Liver (tissue), 3 donors: ENCODE measurements around the gene INPP5B.

Experiments
- GABPA ChIP-seq, 2 donors: IDR thresholded peaks in 1 of 2; conservative IDR thresholded peaks in 1 of 2; 2 replicates each; pipeline ENCODE4 v1.6.1; 2016; ENCODE audit warnings: antibody characterized with exemption in 2 of 2, mild to moderate bottlenecking in 1 of 2, moderate library complexity in 1 of 2
- RAD21 ChIP-seq, 2 donors: IDR thresholded peaks; 2 replicates each; pipeline ENCODE4 v1.6.1; 2016; ENCODE audit warnings: antibody characterized with exemption in 2 of 2, mild to moderate bottlenecking in 2 of 2
- TAF1 ChIP-seq: conservative IDR thresholded peaks from 2 replicates; pipeline ENCODE4 v1.6.1; 2016; ENCODE audit warnings: antibody characterized with exemption, mild to moderate bottlenecking
- YY1 ChIP-seq: IDR thresholded peaks from 2 replicates; pipeline ENCODE4 v1.6.1; 2016; ENCODE audit warnings: antibody characterized with exemption, mild to moderate bottlenecking
- TF ChIP-seq, protein P1 (sequence below): fragments of 150-350 bp; IDR thresholded peaks from 2 replicates; pipeline ENCODE4 v1.5.1; 2017; ENCODE audit warnings: improper control_type of control experiment, low read depth, low read length; ENCODE audit not compliant: missing input control
- TF ChIP-seq, protein P2 (sequence below): IDR thresholded peaks from 2 replicates; pipeline ENCODE4 v1.6.1; 2016; ENCODE audit warnings: antibody characterized with exemption, mild to moderate bottlenecking
- donor health status: healthy.
- donor health status: healthy.

DNA sequence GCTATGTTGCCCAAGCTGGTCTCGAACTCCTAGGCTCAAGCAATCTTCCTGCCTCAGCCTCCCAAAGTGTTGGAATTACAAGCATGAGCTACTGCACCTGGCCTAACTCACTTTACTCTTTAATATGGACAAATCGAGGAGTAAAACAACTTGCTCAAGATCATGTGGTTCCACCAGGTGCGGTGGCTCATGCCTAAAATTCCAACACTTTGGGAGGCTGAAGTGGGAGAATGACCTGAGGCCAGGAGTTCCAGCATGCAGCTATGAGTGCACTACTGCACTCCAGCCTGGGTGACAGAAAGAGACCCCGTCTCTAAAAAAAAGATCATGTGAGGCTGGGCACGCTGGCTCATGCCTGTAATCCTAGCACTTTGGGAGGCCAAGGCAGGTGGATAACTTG, 2.0 kb downstream of the INPP5B start:
- TF ChIP-seq, protein P1, sequence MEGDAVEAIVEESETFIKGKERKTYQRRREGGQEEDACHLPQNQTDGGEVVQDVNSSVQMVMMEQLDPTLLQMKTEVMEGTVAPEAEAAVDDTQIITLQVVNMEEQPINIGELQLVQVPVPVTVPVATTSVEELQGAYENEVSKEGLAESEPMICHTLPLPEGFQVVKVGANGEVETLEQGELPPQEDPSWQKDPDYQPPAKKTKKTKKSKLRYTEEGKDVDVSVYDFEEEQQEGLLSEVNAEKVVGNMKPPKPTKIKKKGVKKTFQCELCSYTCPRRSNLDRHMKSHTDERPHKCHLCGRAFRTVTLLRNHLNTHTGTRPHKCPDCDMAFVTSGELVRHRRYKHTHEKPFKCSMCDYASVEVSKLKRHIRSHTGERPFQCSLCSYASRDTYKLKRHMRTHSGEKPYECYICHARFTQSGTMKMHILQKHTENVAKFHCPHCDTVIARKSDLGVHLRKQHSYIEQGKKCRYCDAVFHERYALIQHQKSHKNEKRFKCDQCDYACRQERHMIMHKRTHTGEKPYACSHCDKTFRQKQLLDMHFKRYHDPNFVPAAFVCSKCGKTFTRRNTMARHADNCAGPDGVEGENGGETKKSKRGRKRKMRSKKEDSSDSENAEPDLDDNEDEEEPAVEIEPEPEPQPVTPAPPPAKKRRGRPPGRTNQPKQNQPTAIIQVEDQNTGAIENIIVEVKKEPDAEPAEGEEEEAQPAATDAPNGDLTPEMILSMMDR = no peak
- TF ChIP-seq GABPA (IDR thresholded peaks at IDR 0.05 in 1 of 2, conservative IDR thresholded peaks at IDR 0.05 in 1 of 2) (no peak), YY1 (no peak), TAF1 (no peak), RAD21 (IDR thresholded peaks at IDR 0.05) (no peak)
- TF ChIP-seq, protein P2, sequence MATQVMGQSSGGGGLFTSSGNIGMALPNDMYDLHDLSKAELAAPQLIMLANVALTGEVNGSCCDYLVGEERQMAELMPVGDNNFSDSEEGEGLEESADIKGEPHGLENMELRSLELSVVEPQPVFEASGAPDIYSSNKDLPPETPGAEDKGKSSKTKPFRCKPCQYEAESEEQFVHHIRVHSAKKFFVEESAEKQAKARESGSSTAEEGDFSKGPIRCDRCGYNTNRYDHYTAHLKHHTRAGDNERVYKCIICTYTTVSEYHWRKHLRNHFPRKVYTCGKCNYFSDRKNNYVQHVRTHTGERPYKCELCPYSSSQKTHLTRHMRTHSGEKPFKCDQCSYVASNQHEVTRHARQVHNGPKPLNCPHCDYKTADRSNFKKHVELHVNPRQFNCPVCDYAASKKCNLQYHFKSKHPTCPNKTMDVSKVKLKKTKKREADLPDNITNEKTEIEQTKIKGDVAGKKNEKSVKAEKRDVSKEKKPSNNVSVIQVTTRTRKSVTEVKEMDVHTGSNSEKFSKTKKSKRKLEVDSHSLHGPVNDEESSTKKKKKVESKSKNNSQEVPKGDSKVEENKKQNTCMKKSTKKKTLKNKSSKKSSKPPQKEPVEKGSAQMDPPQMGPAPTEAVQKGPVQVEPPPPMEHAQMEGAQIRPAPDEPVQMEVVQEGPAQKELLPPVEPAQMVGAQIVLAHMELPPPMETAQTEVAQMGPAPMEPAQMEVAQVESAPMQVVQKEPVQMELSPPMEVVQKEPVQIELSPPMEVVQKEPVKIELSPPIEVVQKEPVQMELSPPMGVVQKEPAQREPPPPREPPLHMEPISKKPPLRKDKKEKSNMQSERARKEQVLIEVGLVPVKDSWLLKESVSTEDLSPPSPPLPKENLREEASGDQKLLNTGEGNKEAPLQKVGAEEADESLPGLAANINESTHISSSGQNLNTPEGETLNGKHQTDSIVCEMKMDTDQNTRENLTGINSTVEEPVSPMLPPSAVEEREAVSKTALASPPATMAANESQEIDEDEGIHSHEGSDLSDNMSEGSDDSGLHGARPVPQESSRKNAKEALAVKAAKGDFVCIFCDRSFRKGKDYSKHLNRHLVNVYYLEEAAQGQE = no peak
